OCI-LY7 (cell line): ENCODE results near the gene SLC4A11. TPM values are rescaled to one million over a fixed set of nuclear protein-coding genes. Genes with fewer than 3 reads are reported as not detected.

Experiments used
- BruUV-seq: library from RNA; stranded (reverse); fragments of 400-500 nt; replicated peaks from 2 replicates; lab custom pipeline; 2021; lab: Mats Ljungman, UMichigan
- CTCF ChIA-PET: fragments of 300-600 bp; sonication (Branson Sonifier 250); formaldehyde crosslinking; loops from one replicate; lab custom pipeline; 2022; ENCODE audit warnings: antibody characterized with exemption; ENCODE audit not compliant: unreplicated experiment; lab: Charles Lee
- POLR2A ChIA-PET: fragments of 300-600 bp; sonication (Branson Sonifier 250); formaldehyde crosslinking; loops from one replicate; lab custom pipeline; 2022; ENCODE audit warnings: antibody characterized with exemption; lab: Charles Lee
- DNase-seq: peaks from one replicate; pipeline ENCODE4 v3.0.0-alpha.2; 2015; ENCODE audit warnings: low spot score
- H2AFZ ChIP-seq: fragments of 200-600 bp; sonication (generic), shearing (Covaris generic); 2 replicates; pipeline ENCODE4 v1.6.1; 2014; ENCODE audit warnings: mild to moderate bottlenecking, antibody characterized with exemption, low read length, moderate library complexity
- H3K27ac ChIP-seq: fragments of 200-600 bp; sonication (generic); 2 replicates; pipeline ENCODE4 v1.5.1; 2014; ENCODE audit warnings: mixed run types, low read depth, mild to moderate bottlenecking, moderate library complexity, low read length, inconsistent platforms; ENCODE audit not compliant: poor library complexity, severe bottlenecking
- H3K36me3 ChIP-seq: fragments of 200-600 bp; sonication (generic); 2 replicates; pipeline ENCODE4 v1.6.1; 2014; ENCODE audit warnings: mild to moderate bottlenecking, antibody characterized with exemption, low read length, moderate library complexity, mixed read lengths; ENCODE audit not compliant: insufficient read depth
- H3K4me1 ChIP-seq: fragments of 200-600 bp; sonication (generic); 2 replicates; pipeline ENCODE4 v1.5.1; 2014; ENCODE audit warnings: mild to moderate bottlenecking, low read length; ENCODE audit not compliant: insufficient read depth, poor library complexity, severe bottlenecking
- H3K4me2 ChIP-seq: fragments of 200-600 bp; sonication (generic); 2 replicates; pipeline ENCODE4 v1.6.1; 2014; ENCODE audit warnings: mild to moderate bottlenecking, low read length
- H3K4me3 ChIP-seq: fragments of 200-600 bp; sonication (generic); 2 replicates; pipeline ENCODE4 v1.5.1; 2014; ENCODE audit warnings: mild to moderate bottlenecking, low read depth, low read length; ENCODE audit not compliant: poor library complexity, severe bottlenecking
- H3K79me2 ChIP-seq: fragments of 200-600 bp; sonication (generic); 2 replicates; pipeline ENCODE4 v1.6.1; 2016; ENCODE audit warnings: low read depth, mild to moderate bottlenecking, low read length, moderate library complexity, mixed read lengths; ENCODE audit not compliant: insufficient read depth
- H3K9me2 ChIP-seq: fragments of 200-600 bp; sonication (generic); 2 replicates; pipeline ENCODE4 v1.6.1; 2016; ENCODE audit warnings: mild to moderate bottlenecking, low read length, mixed read lengths; ENCODE audit not compliant: insufficient read depth
- H3K9me3 ChIP-seq: fragments of 200-600 bp; sonication (generic); 2 replicates; pipeline ENCODE4 v1.6.1; 2014; ENCODE audit warnings: mild to moderate bottlenecking, mixed run types, low read length, mixed read lengths
- H4K20me1 ChIP-seq: fragments of 200-600 bp; sonication (generic); 2 replicates; pipeline ENCODE4 v1.6.1; 2014; ENCODE audit warnings: mild to moderate bottlenecking, antibody characterized with exemption, low read length, moderate library complexity, mixed read lengths; ENCODE audit not compliant: insufficient read depth
- CTCF ChIP-seq: fragments of 200-600 bp; sonication (generic); conservative IDR thresholded peaks from 2 replicates; pipeline ENCODE4 v1.5.1; 2014; ENCODE audit warnings: mild to moderate bottlenecking, antibody characterized with exemption, low read length, moderate library complexity, mixed read lengths
- EZH2phosphoT487 ChIP-seq: fragments of 200-600 bp; sonication (generic); IDR thresholded peaks from 2 replicates; pipeline ENCODE4 v1.6.1; 2018; ENCODE audit warnings: low read depth, borderline replicate concordance, mild to moderate bottlenecking, mixed run types, antibody characterized with exemption, low read length, moderate library complexity, mixed read lengths
- intact Hi-C: fragments of 100-400 bp; cut with micrococcal nuclease; formaldehyde crosslinking; loops from one replicate; pipeline ENCODE4 v1.10.0; 2022; ENCODE audit not compliant: unreplicated experiment
- total RNA-seq, 2 experiments: library from RNA; depleted of rRNA in 1 of 2; stranded (reverse); fragments of >200 nt in 1 of 2; shearing (Covaris generic) in 1 of 2; gene quantifications; 2 replicates each; pipeline ENCODE4 v1.2.3, GENCODE V29; 2014 to 2022

SLC4A11 gene
- total RNA-seq, 2 experiments from 2014 or later = 4.4 to 26.9 TPM

GRCh38 chr20:3239867-3240775 lies 1.1 kb upstream of the SLC4A11 start:
- BruUV-seq = no TSS peak
- Histone ChIP-seq H3K4me3 (peak overlapping the region; percentile 73), H3K27ac (no peak overlapping the region), H2AFZ (no peak overlapping the region; the same call in 1 of the 2 replicates), H3K4me1 (peaks cover 11% of the 10 kb centered on the region), H3K36me3 (no peaks in the 10 kb centered on the region), H3K9me2 (no peaks in the 10 kb centered on the region), H3K9me3 (no peaks in the 10 kb centered on the region), H4K20me1 (no peaks in the 10 kb centered on the region; the same call in 1 of the 2 replicates), H3K79me2 (no peaks in the 10 kb centered on the region), H3K4me2 (peak overlapping the region; percentile 92)
- ChIA-PET POLR2A (no interaction called here), CTCF (no interaction called here)
- intact Hi-C loops = no loop called here
- no peak for DNase-seq
- TF ChIP-seq EZH2phosphoT487 (no peak), CTCF (no peak)

- Histone ChIP-seq H3K36me3 (peaks cover 2% of the 10 kb centered on the region; the same call in 1 of the 2 replicates), H3K79me2 (no peaks in the 10 kb centered on the region), H4K20me1 (no peaks in the 10 kb centered on the region), H2AFZ (peak overlapping the region; percentile 63), H3K27ac (no peak overlapping the region), H3K9me2 (no peaks in the 10 kb centered on the region), H3K4me1 (peaks cover 11% of the 10 kb centered on the region), H3K4me2 (peak overlapping the region; percentile 92), H3K4me3 (peak overlapping the region; percentile 73), H3K9me3 (no peaks in the 10 kb centered on the region)
- TF ChIP-seq EZH2phosphoT487 (no peak), CTCF (no peak)
- DNase-seq = peak; percentile 53
- no TSS peak for BruUV-seq
- ChIA-PET POLR2A (no interaction called here), CTCF (no interaction called here)
- intact Hi-C loops = no loop called here
These were observed 369 bp downstream of the SLC4A11 start for GRCh38 chr20:3238616-3239025.
